Suprapubic skin (tissue), 3 donors: ENCODE data around the gene GEMIN8.

Experiments used
- CTCF ChIP-seq, 2 donors: fragments of 200-600 bp in 1 of 2; fragments of 450-650 bp in 1 of 2; sonication (generic) in 1 of 2; IDR thresholded peaks; one replicate each; pipeline ENCODE4 v1.5.1; 2016 to 2019; ENCODE audit warnings: antibody characterized with exemption in 2 of 2, mild to moderate bottlenecking in 1 of 2, moderate library complexity in 1 of 2
- EP300 ChIP-seq: sonication (generic); formaldehyde crosslinking; IDR thresholded peaks from one replicate; pipeline ENCODE4 v1.6.1; 2017; ENCODE audit warnings: antibody characterized with exemption

- TF ChIP-seq EP300 (no peak), CTCF (IDR thresholded peaks at IDR 0.05) (peak; percentile 47 to 69)
Observed at GRCh38 chrX:14032406-14032805, 2.7 kb upstream of the GEMIN8 start.
